ENCODE data around the gene STON1.

GRCh38 chr2:48483506-48483905, 46.4 kb upstream of the STON1 start:
- TF ChIP-seq CTCF (IDR thresholded peaks at IDR 0.05) (no peak), POLR2A (IDR thresholded peaks at IDR 0.05) (no peak)
